Testis (tissue), 2 donors: ENCODE results near the gene CENPU.

Experiments used
- CTCF ChIP-seq, 3 experiments: fragments of 450-650 bp in 2 of 3; fragments of 200-600 bp in 1 of 3; sonication (generic) in 1 of 3; IDR thresholded peaks; one replicate each; pipeline ENCODE4 v1.5.1; 2016 to 2019; ENCODE audit warnings: antibody characterized with exemption in 3 of 3, mild to moderate bottlenecking in 2 of 3, moderate library complexity in 1 of 3
- POLR2A ChIP-seq: fragments of 450-650 bp; IDR thresholded peaks from one replicate; pipeline ENCODE4 v1.6.1; 2017; ENCODE audit warnings: antibody characterized with exemption, mild to moderate bottlenecking, moderate library complexity

- TF ChIP-seq POLR2A, result no peak
- TF ChIP-seq CTCF (IDR thresholded peaks at IDR 0.05), result no peak
These were observed 67.2 kb downstream of the CENPU start for GRCh38 chr4:184666670-184667069.
